Measurements from ENCODE around the gene ZNF19. TPM values are rescaled to one million over a fixed set of nuclear protein-coding genes. Genes with fewer than 3 reads are reported as not detected.

ZNF19 gene
- total RNA-seq, 6 experiments from 2014 or later = 2.5 to 3.7 (median 2.6) TPM

DNA sequence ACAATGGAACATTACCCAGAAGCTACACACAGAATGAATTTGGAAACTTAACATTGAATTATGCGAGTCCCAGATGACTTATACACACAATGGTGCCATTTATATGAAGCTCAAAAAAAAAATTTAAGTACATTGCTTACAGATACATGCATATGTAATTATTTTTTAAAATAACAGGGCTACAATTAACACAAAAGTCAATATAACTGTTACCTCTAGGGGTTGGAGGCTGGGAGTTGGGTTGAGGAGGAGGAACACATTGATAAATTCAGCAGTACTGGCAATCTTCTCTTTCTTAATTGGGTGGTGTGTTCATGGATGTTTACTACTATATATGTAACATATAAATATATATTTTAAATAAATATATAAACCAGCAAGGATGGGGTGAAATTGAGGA lies 28.2 kb downstream of the ZNF19 start:
- H3K36me3 ChIP-seq = peaks cover 0 to 2% (median under 1%) of the 10 kb centered on the region in 4 donors
- H3K27ac ChIP-seq = no peak overlapping the region
- H3K4me1 ChIP-seq = peaks cover 0 to 13% (median 3%) of the 10 kb centered on the region in 4 donors
- no peaks in the 10 kb centered on the region for H3K27me3 ChIP-seq
- ATAC-seq = no peak
- DNase-seq = no peak
- intact Hi-C loops (cut with DNase I) = no loop called here
- 100% methylated on average over 1 of the region's 1 CpG for WGBS (ENCODE audit: insufficient coverage, low coverage, low lambda C conversion rate, missing lambda C conversion rate)
- no peak for TF ChIP-seq POLR2A (IDR thresholded peaks at IDR 0.05)
- TF ChIP-seq, protein P1, sequence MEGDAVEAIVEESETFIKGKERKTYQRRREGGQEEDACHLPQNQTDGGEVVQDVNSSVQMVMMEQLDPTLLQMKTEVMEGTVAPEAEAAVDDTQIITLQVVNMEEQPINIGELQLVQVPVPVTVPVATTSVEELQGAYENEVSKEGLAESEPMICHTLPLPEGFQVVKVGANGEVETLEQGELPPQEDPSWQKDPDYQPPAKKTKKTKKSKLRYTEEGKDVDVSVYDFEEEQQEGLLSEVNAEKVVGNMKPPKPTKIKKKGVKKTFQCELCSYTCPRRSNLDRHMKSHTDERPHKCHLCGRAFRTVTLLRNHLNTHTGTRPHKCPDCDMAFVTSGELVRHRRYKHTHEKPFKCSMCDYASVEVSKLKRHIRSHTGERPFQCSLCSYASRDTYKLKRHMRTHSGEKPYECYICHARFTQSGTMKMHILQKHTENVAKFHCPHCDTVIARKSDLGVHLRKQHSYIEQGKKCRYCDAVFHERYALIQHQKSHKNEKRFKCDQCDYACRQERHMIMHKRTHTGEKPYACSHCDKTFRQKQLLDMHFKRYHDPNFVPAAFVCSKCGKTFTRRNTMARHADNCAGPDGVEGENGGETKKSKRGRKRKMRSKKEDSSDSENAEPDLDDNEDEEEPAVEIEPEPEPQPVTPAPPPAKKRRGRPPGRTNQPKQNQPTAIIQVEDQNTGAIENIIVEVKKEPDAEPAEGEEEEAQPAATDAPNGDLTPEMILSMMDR (IDR thresholded peaks at IDR 0.05) = no peak
- no peak overlapping the region for H3K4me3 ChIP-seq
- no peaks in the 10 kb centered on the region for H3K9me3 ChIP-seq

DNA sequence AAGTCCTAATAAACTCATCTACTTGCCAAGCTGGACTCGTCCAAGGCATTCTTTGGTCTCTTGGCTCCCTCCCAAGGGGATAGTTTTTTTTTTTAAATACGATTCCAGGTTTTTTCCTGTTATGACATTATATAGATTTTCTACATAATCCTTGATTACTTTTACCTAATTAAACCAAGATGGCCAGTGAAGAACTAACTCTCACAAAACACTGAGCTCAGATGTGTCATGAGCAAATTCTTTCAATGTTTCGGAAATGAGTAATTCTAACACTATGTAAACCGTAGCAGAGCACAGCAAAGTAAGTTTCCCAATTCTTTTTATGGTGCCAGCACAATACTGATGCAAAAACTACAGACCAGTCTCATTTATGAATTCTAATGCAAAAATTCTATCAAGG lies 28.9 kb downstream of the ZNF19 start:
- no peak overlapping the region for H3K27ac ChIP-seq
- H3K4me3 ChIP-seq = no peak overlapping the region
- no peak for ATAC-seq
- H3K4me1 ChIP-seq = peaks cover 0 to 13% (median 3%) of the 10 kb centered on the region in 4 donors
- H3K27me3 ChIP-seq = no peaks in the 10 kb centered on the region
- WGBS (ENCODE audit: insufficient coverage, low coverage, low lambda C conversion rate, missing lambda C conversion rate) = 78% methylated on average over 4 of the region's 4 CpGs
- intact Hi-C loops (cut with DNase I) = no loop called here
- no peaks in the 10 kb centered on the region for H3K9me3 ChIP-seq
- no peak for TF ChIP-seq POLR2A (IDR thresholded peaks at IDR 0.05)
- TF ChIP-seq, protein P1 (IDR thresholded peaks at IDR 0.05) = no peak
- peaks cover 0 to 8% (median 1%) of the 10 kb centered on the region in 4 donors for H3K36me3 ChIP-seq
- DNase-seq = no peak

DNA sequence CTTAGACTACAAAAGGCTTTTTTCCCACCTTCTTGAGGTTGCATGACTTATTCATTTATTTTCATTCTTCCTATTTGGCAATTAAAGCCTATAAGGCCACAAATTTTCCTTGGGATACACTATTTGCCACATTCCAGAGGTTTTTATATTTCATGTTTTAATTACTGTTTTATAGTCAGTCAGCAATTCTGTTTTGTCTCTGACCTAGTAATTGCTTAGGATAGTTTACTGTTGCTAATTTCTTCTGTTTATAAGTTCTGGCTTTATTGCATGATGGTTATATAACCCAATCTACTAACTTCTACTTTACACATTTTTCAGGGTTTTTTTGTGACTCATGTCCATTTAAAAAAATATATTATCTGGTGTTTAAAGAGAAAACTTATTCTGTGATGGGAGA lies 29.6 kb downstream of the ZNF19 start:
- no peak overlapping the region for H3K4me3 ChIP-seq
- no peaks in the 10 kb centered on the region for H3K27me3 ChIP-seq
- intact Hi-C loops (cut with DNase I) = no loop called here

DNA sequence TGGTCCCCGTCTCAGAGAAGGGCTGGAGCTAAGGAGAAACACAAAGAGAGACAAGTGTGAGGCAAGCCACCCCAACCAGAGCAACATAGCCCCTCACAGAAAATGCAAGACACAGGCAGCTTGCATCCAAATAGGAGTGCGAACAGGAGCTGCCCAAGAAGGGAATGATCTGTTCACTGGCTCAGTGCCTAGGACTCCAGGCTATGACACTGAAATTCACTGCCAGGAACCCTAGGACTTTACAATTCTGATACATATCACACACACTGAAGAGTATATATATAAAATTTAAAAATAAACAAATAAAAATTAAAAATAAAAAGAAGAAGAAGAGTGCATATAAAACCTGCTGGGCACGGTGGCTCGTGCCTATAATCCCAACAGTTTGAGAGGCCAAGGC lies 32.3 kb downstream of the ZNF19 start:
- no peak for ATAC-seq
- H3K4me3 ChIP-seq = no peak overlapping the region
- intact Hi-C loops (cut with DNase I) = no loop called here
- peaks cover 0 to 8% (median 3%) of the 10 kb centered on the region in 4 donors for H3K4me1 ChIP-seq
- TF ChIP-seq, protein P1 (IDR thresholded peaks at IDR 0.05) = no peak
- no peak for TF ChIP-seq POLR2A (IDR thresholded peaks at IDR 0.05)
- no peaks in the 10 kb centered on the region for H3K27me3 ChIP-seq
- H3K9me3 ChIP-seq = peaks cover 0 to 2% (median 0%) of the 10 kb centered on the region in 4 donors
- H3K27ac ChIP-seq = no peak overlapping the region
- no peak for DNase-seq
- WGBS (ENCODE audit: insufficient coverage, low coverage, low lambda C conversion rate, missing lambda C conversion rate) = 87% methylated on average over 4 of the region's 4 CpGs
- H3K36me3 ChIP-seq = peaks cover 0 to 27% (median 9%) of the 10 kb centered on the region in 4 donors

More for the DNA sequence above, 29.6 kb downstream of the ZNF19 start:
- Histone ChIP-seq H3K4me1 (peaks cover 0 to 13% (median 3%) of the 10 kb centered on the region in 4 donors), H3K27ac (no peak overlapping the region), H3K9me3 (no peaks in the 10 kb centered on the region), H3K36me3 (peaks cover 0 to 15% (median 1%) of the 10 kb centered on the region in 4 donors)
- ATAC-seq = no peak
- no peak for TF ChIP-seq POLR2A (IDR thresholded peaks at IDR 0.05)
- TF ChIP-seq, protein P1 (IDR thresholded peaks at IDR 0.05) = no peak
- no peak for DNase-seq

DNA sequence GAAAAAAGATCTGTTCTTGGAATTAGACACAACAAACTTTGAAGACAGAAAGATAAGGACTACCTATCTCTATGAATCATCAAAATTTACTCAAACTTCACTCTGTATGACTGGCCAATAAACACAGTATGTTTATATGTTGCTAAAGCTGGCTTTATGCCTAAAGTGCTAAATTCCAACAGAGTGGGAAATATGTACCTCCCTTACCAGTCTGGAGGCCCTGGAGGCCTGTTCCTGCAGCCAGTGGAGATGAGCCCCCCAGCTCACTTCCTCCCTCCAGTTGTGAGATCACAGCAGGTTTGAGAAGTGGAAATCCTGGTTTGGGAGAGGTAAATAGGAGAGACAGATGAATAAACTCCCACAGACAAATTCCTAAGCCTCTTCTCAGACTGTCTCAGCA lies 36.1 kb downstream of the ZNF19 start:
- intact Hi-C loops (cut with DNase I) = no loop called here
- TF ChIP-seq, protein P1 (IDR thresholded peaks at IDR 0.05) = no peak
- TF ChIP-seq POLR2A (IDR thresholded peaks at IDR 0.05) = no peak
- Histone ChIP-seq H3K4me3 (no peak overlapping the region), H3K4me1 (no peaks in the 10 kb centered on the region), H3K27ac (no peak overlapping the region), H3K36me3 (peaks cover 0 to 49% (median 16%) of the 10 kb centered on the region in 4 donors), H3K9me3 (peaks cover 0 to 24% (median 13%) of the 10 kb centered on the region in 4 donors), H3K27me3 (no peaks in the 10 kb centered on the region)
- no peak for DNase-seq
- ATAC-seq = no peak

Data from right lobe of liver (tissue), 6 donors.